BJ (cell line): ENCODE measurements around the gene LDB1. TPM values are rescaled to one million over a fixed set of nuclear protein-coding genes. Genes with fewer than 3 reads are reported as not detected.

Source experiments
- CTCF ChIA-PET: fragments of 350-600 bp; formaldehyde crosslinking; extraction: SDS; loops from one replicate; lab custom pipeline; 2021; ENCODE audit warnings: antibody characterized with exemption, inconsistent platforms; lab: Yijun Ruan, JAX
- POLR2A ChIA-PET: fragments of 300-600 bp; sonication (Branson Sonifier 250); formaldehyde crosslinking; extraction: SDS; loops from one replicate; lab custom pipeline; 2021; ENCODE audit warnings: antibody characterized with exemption; lab: Charles Lee
- DNase-seq: peaks from one replicate; pipeline ENCODE4 v3.0.0-alpha.2; 2011; ENCODE audit warnings: low read depth
- H3K27me3 ChIP-seq: 2 replicates; pipeline ENCODE4 v1.6.0; 2011; ENCODE audit warnings: low read length; ENCODE audit not compliant: control insufficient read depth, insufficient read depth
- H3K36me3 ChIP-seq: 2 replicates; pipeline ENCODE4 v1.5.1; 2011; ENCODE audit warnings: low read length; ENCODE audit not compliant: control insufficient read depth, insufficient read depth
- H3K4me3 ChIP-seq: 2 replicates; pipeline ENCODE4 v1.5.1; 2011; ENCODE audit warnings: low read depth, mild to moderate bottlenecking, control low read depth, low read length
- polyA plus RNA-seq: library from polyadenylated mRNA; depleted of rRNA; stranded (reverse); fragments of >200 nt; gene quantifications from 2 replicates; pipeline ENCODE4 v1.2.3, GENCODE V29; 2011
- TF ChIP-seq, protein P1 (sequence below): IDR thresholded peaks from 2 replicates; pipeline ENCODE4 v1.5.1; 2011; ENCODE audit warnings: low read depth, mild to moderate bottlenecking, control low read depth, inconsistent platforms, low read length, moderate library complexity; ENCODE audit not compliant: insufficient read depth

LDB1 gene
- polyA plus RNA-seq, 1 experiment: 115 TPM

GRCh38 chr10:102106998-102107397 is 13.2 kb downstream of the LDB1 start:
- Histone ChIP-seq H3K4me3 (no peak overlapping the region), H3K27me3 (no peaks in the 10 kb centered on the region), H3K36me3 (peaks cover 55% of the 10 kb centered on the region)
- TF ChIP-seq, protein P1, sequence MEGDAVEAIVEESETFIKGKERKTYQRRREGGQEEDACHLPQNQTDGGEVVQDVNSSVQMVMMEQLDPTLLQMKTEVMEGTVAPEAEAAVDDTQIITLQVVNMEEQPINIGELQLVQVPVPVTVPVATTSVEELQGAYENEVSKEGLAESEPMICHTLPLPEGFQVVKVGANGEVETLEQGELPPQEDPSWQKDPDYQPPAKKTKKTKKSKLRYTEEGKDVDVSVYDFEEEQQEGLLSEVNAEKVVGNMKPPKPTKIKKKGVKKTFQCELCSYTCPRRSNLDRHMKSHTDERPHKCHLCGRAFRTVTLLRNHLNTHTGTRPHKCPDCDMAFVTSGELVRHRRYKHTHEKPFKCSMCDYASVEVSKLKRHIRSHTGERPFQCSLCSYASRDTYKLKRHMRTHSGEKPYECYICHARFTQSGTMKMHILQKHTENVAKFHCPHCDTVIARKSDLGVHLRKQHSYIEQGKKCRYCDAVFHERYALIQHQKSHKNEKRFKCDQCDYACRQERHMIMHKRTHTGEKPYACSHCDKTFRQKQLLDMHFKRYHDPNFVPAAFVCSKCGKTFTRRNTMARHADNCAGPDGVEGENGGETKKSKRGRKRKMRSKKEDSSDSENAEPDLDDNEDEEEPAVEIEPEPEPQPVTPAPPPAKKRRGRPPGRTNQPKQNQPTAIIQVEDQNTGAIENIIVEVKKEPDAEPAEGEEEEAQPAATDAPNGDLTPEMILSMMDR: no peak
- ChIA-PET CTCF (interaction anchor here (0.6 kb wide), 1 partner anchor 246 kb away, joined by 5 read pairs; no protein-coding TSS in a partner anchor), POLR2A (interaction anchor here (0.5 kb wide), 1 partner anchor 50 kb away, joined by 3 read pairs; no protein-coding TSS in a partner anchor)
- DNase-seq: no peak

- no peak for DNase-seq
- ChIA-PET POLR2A (interaction anchor here (0.9 kb wide), 1 partner anchor 12 kb away, joined by 3 read pairs; no protein-coding TSS in a partner anchor), CTCF (interaction anchor here (0.5 to 1.6 kb wide), 4 partner anchors 9 to 29 kb away, joined by 3 to 4 read pairs (median 4); no protein-coding TSS in a partner anchor)
- Histone ChIP-seq H3K4me3 (no peak overlapping the region), H3K27me3 (no peaks in the 10 kb centered on the region), H3K36me3 (peaks cover 19% of the 10 kb centered on the region)
- TF ChIP-seq, protein P1: no peak
Measured at GRCh38 chr10:102102421-102102820, 17.7 kb downstream of the LDB1 start.

- DNase-seq: no peak
- Histone ChIP-seq H3K36me3 (peaks cover 10% of the 10 kb centered on the region; the same call in 1 of the 2 replicates), H3K4me3 (no peak overlapping the region), H3K27me3 (no peaks in the 10 kb centered on the region)
- POLR2A ChIA-PET: no interaction called here
- TF ChIP-seq, protein P1: no peak
- CTCF ChIA-PET: interaction anchor here (0.5 to 1.6 kb wide), 3 partner anchors 11 to 66 kb away, joined by 3 to 6 read pairs (median 5); no protein-coding TSS in a partner anchor
Measured at GRCh38 chr10:102101152-102101551, 19.0 kb downstream of the LDB1 start.

DNA sequence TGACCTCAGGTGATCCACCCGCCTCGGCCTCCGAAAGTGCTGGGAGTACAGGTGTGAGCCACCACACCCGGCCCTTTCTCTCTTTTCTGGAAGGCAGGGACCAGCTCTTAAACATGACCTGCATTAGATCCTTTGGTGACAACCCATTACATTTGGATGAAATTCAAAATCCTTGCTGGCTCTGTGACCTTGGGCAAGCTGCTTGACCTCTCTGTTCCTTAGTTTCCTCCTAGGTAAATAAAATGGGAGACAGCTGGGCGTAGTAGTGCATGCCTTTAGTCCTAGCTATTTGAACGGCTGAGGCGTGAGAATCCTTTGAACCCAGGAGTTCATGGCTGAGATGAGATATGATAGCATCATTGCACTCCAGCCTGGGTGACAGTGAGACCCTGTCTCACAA is 23.7 kb downstream of the LDB1 start:
- Histone ChIP-seq H3K36me3 (peaks cover 2% of the 10 kb centered on the region; the same call in 1 of the 2 replicates), H3K27me3 (no peaks in the 10 kb centered on the region), H3K4me3 (no peak overlapping the region)
- ChIA-PET CTCF (no interaction called here), POLR2A (no interaction called here)
- DNase-seq: no peak
- TF ChIP-seq, protein P1: no peak

DNA sequence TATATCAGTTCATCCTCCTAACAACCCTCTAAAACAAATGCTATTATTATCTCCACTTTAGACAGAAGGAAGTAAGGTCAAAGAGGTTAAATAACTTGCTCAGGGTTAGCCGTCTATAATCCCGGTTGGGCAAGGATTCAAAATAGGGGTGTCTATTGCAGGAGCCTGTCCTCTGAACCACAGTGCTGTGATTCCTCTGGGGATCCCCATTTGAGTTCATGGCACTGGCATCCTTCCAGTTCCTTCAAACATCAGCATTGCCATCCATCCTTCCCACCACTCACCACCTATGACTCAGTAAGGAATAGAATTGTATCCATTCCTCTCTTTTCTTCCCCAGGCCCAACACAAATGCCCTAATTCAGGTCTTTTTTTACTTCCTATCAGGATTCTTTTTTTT is 29.4 kb downstream of the LDB1 start:
- ChIA-PET POLR2A (no interaction called here), CTCF (interaction anchor here (1.6 to 1.8 kb wide), 2 partner anchors 9 to 18 kb away, joined by 4 to 5 read pairs; no protein-coding TSS in a partner anchor)
- DNase-seq: no peak

More for the DNA sequence above, 29.4 kb downstream of the LDB1 start:
- TF ChIP-seq, protein P1: no peak
- Histone ChIP-seq H3K27me3 (no peaks in the 10 kb centered on the region), H3K36me3 (no peaks in the 10 kb centered on the region), H3K4me3 (no peak overlapping the region)
